ENCODE results near the gene SPA17.

Gene SPA17

GRCh38 chr11:124727474-124727873 is 53.8 kb downstream of the SPA17 start:
- DNase-seq, result no peak

DNA sequence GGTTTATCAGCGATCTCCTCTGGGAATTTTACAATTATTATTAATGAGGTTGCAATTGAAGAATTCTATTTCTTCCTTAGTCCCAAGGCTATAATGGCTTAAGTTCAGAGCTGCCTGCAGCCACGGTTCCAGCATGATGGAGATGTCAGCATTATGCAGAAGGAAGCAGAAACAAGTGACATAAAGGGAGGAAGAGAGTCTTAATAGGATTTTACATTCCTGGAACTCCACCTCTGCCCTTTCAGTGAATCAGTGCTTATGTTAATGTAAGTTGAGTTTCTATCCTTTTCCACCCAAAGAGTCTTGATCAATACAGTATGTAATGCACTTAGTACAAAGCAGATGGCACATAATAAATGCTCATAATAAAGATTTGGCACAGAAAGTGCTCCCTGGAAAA is 54.4 kb downstream of the SPA17 start:
- no peak for DNase-seq

GRCh38 chr11:124729571-124729970 is 55.9 kb downstream of the SPA17 start:
- DNase-seq, result no peak

DNA sequence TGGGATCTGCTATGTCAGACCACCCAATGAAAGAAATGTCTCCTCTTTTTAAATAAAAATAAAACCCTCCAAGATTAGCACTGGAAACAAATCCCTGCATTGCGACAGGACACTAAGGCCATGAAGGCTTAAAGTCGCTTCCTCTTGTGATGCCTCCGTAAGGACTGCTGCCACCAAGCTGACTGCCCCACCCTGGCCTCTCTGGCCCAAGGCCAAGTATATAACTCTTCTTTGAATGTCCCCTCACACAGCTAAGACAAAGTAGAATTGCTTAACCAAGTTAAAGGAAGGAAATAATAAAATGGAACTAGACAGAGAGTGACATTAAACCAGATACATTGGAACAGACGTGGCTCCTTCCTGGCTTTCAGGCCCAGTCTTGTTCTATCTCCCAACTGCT is 58.5 kb downstream of the SPA17 start:
- DNase-seq, result peak in 1 of 2 donors; percentile 50

- no peak for DNase-seq
Measured at GRCh38 chr11:124736736-124737135, 63.0 kb downstream of the SPA17 start.

DNA sequence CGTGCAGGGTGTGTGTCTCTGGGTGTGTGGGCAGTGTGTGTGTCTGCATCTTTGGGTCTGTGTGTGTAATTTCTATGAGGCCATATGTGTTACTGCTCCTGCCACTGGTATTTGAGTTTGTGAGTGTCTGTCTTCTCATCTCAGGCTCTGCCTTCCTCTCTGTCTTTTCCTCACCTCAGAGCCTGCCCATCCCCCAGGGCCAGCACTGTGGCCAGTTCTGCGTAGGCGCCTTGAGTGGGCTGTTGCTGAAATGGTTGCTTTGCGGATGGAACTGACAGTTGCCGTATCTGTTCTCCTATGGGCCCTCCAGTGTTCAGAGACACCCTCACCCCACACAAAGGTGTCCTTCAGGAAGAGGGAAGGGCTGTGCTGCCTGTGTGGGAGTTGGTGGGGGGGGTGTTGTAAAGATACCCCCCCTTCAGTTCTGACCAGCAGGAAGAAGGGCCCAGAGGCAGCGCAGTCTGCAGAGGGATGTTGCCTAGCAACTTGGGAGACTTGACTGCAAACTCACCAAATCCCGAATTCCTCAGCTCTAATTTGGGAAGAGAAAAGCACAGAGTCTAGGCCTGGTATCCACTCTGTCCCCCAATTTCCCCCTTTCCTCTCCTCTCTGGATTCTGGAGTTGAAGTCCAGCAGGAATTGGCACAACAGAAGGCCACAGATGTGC is 64.1 kb downstream of the SPA17 start:
- no peak for DNase-seq

DNA sequence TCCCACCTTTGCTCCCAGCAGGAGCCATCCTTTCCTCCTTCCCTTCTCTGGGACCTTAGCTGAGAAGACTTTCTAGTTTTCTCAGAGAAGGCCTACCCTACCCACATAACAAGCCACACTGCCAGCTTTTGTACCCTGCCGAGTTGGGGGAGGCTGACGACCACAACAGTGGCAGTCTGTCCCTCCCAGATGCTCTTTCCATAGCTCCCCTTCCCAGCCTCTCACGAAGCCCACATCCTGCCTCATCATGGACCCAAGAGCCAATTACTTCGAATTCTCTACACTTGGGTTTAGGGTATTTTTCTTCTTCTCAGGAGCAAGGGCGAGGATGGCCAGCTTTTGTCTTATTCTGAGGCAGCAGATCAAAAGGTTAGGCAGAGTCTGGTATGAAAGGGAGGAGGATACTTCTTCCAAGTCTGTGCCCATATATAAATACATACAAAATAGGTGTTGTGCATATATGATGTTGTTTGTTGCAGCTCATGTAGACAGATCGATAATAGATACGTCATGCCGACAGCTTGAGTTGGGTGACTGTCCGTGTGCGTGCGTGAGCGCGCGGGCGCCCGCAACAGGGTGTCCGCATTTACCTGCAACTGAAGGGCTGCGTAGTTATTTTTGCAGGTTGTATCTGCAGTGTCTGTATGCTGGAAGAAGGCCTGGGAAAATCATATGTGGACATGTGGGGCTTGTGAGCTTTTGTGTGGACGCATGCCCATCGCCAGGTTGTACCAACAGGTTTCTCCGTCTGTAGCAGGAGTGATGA is 65.2 kb downstream of the SPA17 start:
- no peak for DNase-seq

GRCh38 chr11:124739479-124740276 is 66.0 kb downstream of the SPA17 start, which contains the start of gene NRGN:
TSS of gene NRGN (plus strand) at chr11:124739942. CDS start at chr11:124740085, 143 bp downstream.
- peak; percentile 81 to 85 for DNase-seq

DNA sequence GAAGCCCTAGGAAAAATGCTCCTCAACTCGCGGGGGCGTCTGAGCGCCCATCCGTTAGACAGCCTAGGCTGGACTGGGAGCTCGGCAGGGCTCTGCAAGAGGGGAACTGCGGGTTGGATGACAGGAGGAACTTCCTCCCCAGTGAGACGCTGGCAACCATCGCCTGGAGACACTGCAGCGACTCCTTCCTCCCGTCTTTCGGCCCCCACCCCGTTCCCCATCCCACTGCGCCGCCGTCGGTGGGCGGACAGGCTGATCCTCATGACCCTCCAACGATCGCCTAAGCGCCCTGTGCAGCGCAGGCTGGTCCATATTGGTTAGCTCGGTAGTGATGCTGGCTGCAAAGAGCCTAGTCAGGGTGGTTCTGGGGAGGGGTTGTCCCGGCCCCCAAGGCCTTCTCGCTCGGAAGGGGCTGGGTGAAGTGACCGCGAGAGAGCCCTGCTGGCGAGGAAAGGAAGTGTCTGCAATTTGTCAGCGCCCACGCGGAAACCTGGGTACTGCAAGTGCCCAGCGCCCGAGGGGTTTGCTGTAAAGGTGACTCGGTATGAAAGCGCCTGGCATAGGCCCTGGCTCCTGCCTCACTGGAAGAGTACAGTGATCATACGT is 66.7 kb downstream of the SPA17 start:
- peak; percentile 57 to 65 for DNase-seq

GRCh38 chr11:124742555-124742954 is 68.9 kb downstream of the SPA17 start:
- DNase-seq, result no peak

DNA sequence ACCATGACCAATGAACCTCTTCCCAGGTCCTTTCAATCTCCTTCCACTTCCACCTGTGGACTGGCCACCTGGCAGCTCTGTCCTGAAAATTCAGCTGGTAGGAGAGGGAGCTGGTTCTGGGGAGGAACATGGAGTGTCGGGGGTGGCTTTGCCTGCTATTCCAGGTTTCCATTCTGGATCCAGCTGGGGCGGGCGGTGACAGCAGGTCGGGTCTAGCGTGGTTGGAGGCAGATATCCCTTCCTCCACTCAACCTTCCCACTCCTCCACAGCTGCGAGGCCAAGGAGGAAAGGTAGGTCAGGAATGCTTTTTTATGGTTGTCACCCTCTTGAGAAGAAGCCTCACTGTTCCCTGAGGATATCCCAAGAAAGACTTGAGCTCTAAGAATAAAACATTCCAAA is 69.3 kb downstream of the SPA17 start:
- no peak for DNase-seq

- DNase-seq, result no peak
Measured at GRCh38 chr11:124745270-124745834, 71.6 kb downstream of the SPA17 start.

DNA sequence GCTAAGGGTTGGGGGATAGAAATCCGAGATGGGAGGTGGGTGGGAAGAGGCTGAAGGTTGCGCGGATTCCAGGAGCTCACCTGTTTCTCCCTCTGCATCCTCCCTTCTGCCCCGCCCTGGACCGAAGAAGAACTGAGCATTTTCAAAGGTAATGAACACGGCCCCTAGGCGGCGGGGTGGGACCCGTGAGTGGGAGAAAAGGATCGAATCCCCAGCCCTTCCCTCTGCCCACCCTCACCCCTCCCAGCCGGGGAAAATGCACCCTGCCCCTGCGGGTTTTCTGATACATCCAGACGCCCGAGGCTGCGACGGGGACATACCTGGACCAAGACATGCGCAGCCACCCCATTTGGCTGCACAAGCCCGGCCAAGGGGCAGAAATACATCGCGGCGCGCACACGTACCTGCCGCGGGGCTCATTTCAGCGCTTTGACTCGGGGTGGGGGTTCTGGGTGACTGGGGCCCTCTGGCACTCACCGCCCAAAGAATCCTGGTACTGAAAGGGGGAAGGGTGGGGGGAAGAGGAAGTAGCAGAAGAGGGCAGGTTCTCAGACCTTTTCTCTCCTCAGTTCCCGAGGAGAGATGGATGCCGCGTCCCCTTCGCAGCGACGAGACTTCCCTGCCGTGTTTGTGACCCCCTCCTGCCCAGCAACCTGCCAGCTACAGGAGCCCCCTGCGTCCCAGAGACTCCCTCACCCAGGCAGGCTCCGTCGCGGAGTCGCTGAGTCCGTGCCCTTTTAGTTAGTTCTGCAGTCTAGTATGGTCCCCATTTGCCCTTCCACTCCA is 72.3 kb downstream of the SPA17 start:
- DNase-seq, result peak; percentile 33 to 41

GRCh38 chr11:124746621-124747243 is 73.0 kb downstream of the SPA17 start:
- DNase-seq, result peak; percentile 79 to 86

Measured in CD4-positive, alpha-beta T cell treated with Interferon alpha-2 for 1 hour (primary cell).